CD4-positive, alpha-beta T cell treated with Interleukin-17A for 1 hour (primary cell): ENCODE data around the gene BACE2.
"Not testable (repeated sequence)": the region's sequence is repeated elsewhere in the genome, so short reads cannot be mapped to it uniquely, and the experiment has no call there.

ENCODE experiments used
- DNase-seq: peaks from one replicate; pipeline ENCODE4 v3.0.0-alpha.2; 2020

The BACE2 gene

DNA sequence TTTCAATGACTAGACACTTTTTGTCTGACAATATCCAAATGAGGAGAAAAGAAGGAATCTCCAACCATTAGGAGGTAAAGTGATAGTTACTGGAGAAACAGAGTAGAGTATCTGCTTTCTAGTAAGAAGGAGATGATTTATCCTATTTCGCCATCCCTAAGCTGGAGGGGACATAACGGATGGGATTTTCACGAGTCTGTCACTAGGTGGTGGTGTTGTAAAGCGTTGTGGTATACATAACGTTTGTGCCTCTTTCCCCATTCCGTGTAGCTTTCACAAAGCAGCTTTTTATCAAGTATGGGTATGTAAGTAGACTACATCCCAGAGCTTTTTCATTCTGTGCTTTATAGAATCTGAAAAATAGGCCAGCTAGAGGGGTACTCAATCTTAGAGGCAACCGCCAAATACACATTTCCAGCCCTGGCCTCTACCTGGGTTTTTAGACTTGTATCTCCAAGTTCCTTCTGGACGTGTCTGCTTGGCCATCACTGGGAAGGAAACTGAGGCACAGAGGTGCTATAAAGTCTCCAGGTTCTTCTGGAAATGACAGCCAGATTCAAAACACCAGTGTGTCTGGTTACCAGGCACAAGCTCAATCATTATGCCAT is 115.4 kb downstream of the BACE2 start:
- peak; percentile 71 for DNase-seq

DNA sequence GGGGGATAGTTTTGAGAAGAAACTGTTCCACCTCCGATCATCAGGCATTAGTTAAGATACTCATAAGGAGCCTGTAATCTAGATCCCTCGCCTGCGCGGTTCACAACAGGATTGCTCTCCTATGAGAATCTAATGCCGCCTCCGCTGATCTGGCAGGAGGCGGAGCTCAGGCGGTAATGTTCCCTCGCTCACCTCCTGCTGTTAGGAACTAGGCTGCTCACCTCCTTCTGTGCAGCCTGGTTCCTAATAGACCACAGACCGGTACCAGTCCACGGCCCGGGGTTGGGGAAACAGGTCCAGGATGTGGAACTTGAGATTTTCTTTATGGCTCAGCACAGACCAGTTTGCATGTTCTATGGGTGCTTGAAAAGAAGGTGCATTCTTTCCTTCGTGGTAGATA is 121.5 kb downstream of the BACE2 start:
- no peak for DNase-seq

GRCh38 chr21:41290106-41290799 is 122.3 kb downstream of the BACE2 start:
- DNase-seq, result no peak

- no peak for DNase-seq
Observed at GRCh38 chr21:41294548-41295231, 126.7 kb downstream of the BACE2 start.

DNA sequence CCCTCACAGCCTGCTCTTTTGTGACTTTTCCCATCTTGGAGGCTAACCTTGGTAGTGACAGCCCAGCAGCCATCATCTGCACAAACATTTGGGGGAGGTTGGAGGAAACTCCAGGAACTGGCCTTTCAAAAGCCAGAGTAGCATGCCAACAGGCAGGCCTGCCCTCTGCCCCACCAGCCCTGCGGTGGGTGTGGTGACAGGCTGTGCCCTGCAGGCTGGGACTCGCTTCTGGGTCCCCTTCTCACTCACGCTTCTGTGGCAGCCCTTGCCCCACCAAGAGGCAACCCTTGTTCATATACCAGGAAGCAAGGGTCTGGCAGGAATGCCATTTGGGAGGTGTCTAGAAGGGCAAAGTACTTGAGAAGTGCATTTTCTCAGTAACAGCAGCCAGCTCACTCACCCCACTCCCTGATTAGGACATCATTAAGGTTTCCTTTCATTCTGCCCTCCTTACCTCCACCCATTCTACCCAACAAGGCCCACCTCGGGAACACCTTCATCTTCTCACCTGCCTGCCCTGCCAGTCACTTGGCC is 127.8 kb downstream of the BACE2 start:
- no peak for DNase-seq

DNA sequence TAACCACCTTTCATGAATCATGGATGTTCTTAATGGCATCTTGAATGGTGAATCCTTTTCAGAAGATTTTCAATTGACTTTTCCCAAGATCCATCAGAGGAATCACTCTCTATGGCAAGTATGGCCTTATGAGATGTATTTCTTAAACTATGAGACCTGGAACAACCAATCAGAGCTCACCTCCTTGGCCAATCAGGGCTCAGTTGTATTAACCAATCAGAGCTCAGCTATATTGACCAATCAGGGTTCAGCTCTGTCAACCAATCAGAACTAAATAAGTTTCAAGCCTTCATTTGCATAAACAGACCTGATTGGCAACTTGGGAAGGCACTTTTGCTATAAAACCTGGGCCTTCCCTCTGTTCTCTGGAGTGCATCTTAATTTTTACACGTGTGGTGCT is 135.0 kb downstream of the BACE2 start:
- no peak for DNase-seq

DNA sequence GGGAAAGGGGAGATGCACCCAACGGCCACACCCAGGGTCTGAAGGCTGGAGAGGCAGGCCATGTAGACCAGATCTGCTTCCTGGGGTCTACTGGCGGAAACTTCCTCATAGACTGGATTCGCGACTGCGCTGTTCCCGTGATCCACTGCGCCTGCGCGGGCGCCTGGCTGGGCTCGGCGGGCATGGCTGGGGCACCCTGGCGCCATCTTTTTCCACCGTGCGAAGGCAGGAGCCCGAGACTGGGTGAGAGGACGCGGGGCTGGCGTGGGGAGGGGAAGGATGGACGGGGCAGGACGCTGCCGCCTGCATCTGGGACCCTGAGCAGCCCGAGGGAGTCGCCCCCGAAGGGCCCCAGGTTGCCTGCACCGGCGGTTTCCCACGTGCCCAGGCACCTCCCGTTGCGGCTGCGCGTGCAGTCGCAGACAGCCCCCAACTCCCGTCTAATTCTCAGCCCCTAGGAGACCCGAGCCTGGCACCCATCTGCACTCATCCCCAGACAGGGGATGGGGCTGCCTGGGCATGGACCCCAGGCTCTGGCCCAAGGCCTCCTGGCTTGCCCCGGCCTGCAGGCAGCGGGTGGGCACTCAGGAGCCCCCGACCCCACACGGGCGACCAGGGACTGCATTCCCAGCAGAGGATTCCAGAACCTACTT is 136.2 kb downstream of the BACE2 start:
- DNase-seq, result no peak

DNA sequence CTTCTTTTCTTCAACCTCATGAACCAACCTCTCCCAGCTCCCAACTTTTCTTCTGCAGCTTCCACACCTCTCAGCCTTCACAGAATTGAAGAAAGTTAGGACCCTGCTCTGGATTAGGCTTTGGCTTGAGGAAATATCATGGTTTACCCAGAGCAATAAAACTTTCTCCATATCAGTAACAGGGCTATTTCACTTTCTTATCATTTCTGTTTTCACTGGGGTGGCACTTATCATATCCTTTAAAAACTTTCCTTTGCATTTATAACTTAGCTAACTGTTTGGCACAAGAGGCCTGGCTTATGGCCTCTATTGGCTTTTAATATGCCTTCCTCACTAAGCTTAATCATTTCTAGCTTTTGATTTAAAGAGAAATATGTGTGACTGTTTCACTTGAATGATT is 139.3 kb downstream of the BACE2 start:
- no peak for DNase-seq

DNA sequence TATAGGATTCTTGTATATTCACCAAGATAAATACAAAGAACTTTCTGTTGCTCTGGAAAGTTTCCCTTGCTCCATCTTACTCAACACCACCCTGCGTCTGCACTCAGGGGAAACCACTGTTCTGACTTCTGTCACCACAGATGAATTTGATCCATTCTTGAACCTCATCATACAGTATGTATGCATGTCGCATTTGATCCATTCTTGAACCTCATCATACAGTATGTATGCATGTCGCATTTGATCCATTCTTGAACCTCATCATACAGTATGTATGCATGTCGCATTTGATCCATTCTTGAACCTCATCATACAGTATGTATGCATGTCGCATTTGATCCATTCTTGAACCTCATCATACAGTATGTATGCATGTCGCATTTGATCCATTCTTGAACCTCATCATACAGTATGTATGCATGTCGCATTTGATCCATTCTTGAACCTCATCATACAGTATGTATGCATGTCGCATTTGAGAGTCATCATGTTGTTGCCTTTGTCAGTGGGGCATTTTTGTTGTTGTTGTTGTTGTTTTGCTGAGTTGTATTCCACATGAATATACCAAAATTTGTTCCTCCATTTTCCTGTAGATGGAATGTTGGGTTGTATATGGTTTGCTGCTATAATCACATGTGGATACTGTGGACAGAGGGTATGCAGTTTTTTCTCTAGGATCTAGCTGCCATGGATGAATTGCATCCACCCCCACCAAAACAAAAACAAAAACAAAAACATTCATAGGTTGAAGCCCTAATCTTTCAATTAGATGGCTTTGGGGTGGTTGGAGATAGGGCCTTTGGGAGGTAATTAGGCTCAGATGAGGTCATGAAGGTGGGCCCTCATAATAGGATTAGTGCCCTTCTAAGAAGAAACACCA is 145.6 kb downstream of the BACE2 start:
- not testable (repeated sequence) for DNase-seq

DNA sequence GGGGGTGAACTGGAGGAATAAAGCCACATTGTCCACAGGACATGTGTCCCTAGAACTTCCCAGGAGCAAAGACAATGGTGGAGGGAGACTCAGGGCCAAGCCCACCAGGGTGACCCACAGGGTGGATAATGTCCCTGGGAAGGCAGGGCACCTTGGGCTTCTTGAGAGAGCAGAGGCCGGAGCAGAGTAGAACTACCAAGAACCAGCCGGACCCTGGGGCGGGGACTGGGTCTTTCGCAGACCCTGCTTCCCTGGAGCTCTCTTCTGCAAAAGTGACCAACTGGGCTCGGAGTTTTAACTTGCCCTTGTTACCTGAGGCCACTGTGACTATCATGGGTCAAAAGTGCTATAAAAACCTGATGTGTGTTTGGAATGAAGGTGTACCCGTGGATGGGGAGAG is 147.8 kb downstream of the BACE2 start:
- DNase-seq, result no peak

DNA sequence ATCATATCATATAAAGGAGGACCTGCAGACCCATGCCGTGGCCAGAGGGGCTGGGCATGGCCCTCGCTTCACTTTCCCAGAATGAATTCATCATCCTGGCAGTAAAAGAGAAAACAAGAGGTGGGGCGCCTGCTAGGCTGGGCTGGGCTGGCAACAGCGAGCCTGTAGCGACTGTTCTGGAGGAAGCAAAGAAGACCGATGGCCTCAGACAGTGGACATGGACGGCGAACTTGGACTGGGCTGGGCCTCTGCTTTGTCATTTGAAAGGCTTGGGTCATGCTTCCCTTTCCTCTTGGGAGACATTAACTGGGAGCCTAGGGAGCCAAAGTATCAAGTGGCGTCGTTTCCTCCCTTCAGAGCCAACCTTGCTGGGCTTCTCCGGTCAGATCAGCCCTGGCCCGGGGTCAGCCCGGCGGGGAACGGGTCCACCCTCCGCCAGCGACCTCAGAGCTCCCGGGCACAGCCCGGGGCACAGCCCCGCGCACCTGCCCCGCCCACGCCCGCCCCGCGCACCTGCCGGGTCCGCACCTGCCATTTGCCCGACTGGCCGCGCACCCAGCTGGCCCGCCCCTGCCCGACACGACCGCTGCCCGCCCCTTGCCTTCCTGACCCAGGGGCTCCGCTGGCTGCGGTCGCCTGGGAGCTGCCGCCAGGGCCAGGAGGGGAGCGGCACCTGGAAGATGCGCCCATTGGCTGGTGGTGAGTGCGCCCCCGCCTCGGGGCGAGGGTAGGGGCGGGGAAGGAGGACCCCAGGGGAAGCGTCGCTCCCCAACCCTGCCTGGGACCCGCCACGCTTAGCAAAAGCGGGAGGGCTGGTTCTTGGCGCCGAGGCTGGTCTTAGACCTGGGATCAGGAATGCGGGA is 148.5 kb downstream of the BACE2 start, which contains the start of gene FAM3B:
FAM3B (plus strand) TSS at position 602 of the 863 bp plus-strand sequence; CDS start at position 681, 79 bp downstream.
- DNase-seq, result no peak

GRCh38 chr21:41317063-41317392 is 149.1 kb downstream of the BACE2 start:
- no peak for DNase-seq

GRCh38 chr21:41317458-41317857 is 149.5 kb downstream of the BACE2 start:
- DNase-seq, result no peak

GRCh38 chr21:41318218-41318617 is 150.3 kb downstream of the BACE2 start:
- DNase-seq, result no peak

DNA sequence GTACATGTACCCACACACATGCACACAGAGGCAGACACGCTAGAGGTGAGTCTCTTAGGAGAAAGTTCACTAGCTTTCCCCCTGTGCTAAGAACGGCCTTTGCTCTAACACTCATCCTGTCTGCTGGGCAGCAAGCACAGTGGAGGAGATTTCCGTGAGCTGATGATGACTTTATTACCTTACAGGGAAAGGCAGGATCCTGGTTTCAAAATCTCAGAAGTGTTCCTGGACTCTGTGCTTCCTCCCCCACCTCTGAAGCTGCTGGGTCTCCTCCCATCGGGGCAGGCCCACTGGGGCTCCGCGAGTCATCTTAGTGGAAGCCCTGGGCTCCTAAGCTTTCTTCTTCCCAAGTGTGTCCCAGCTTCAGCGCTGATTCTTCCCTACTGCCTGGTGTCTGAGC is 151.3 kb downstream of the BACE2 start:
- DNase-seq, result no peak

DNA sequence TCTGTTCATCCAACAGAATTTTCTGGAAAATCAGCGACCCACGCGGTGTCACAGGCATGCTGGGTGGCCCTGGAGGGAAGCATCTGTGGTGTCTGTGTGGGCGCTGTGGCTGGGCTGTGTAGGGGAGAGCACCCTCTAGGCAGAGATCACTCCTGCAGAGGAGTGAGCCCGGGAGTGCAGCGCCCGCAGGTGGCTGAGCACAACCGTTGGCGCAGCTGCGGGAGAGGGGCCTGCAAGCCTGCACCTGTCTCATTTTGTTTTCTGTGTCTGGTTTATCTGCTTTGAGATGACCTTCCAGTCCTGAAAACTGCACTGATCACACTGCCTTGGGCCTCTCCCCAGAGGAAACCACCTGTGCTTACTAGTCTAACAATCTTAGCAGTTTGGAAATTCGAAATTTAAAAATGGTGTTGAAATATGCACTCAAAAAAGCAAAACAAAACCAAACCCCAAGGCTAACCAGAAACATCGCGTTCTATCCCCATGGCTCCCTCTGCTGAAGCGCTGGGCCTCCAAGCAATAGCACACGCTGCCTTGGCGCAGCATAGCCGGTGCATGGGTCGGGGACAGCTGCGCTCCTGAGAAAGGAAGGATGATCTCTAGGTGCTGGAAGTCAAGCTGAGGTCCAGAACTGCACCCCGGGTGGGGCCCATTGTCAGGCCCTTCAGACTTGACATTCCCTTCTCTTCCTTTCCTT is 153.4 kb downstream of the BACE2 start:
- no peak for DNase-seq

GRCh38 chr21:41321908-41322495 is 154.0 kb downstream of the BACE2 start:
- DNase-seq, result no peak

DNA sequence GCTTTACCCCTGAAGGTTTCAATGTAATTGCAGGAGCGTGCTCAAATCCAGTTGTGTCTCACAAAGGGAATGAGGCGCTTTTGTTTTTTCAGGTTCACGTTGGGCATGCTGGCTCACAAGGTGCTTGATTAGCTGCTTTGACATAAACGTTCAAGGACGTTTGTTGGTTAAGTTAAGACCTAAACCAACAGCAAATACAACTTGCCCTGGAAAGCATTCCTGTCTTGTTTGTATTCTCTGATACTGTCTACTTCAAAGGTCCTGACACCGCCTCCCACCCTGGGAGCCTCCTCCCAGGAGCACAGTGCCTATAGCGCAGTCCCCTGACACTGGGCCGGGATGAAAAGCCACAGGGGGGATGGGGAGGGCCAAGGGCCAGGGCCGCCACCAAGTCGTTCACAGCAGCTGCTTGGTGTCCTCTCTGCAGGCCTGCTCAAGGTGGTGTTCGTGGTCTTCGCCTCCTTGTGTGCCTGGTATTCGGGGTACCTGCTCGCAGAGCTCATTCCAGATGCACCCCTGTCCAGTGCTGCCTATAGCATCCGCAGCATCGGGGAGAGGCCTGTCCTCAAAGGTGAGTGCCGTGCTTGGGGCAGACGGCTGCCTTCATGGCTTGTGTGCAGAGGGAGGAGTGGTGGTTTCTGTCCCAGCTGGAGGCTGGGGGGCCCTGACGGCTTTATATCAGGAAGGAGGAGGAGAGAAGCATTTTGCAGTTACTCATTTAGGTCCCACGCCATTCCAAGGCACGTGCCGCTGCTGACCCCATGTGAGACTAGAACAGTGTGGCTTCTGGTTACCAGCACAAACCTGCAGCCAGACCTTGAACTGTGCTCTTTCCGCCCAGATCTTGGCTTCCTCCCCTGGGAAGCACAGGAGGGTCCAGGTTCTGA is 154.8 kb downstream of the BACE2 start:
- no peak for DNase-seq
